ENCODE measurements around the gene MYOZ3.

MYOZ3 gene

DNA sequence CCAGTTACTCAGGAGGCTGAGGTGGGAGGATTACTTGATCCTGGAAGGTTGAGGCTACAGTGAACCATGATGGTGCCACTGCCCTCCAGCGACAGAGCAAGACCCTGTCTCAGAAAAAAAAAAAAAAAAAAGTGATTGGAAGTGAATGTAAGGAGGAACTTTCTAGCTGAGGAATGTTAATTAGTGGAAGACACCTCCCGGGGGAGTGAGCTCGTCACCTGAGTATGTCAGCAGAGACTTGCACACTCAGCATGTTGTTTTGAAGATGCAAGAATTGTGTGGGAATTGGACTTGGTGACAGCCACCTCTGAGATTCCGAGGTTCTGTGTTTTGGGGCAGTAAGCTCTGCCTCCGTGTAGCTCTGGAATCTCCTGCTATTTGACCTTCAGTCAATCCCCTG, 17.0 kb upstream of the MYOZ3 start:
- H3K4me1 ChIP-seq (ENCODE audit: insufficient read depth, low read length): no peaks in the 10 kb centered on the region
- no peak overlapping the region for H3K4me3 ChIP-seq (ENCODE audit: low read depth in 1 of 2, low read length in 2 of 2)
- H3K9me3 ChIP-seq (ENCODE audit: insufficient read depth, low read length, severe bottlenecking): no peaks in the 10 kb centered on the region
- no peaks in the 10 kb centered on the region for H4K20me1 ChIP-seq (ENCODE audit: insufficient read depth, low read length)
- no peak overlapping the region for H3K9ac ChIP-seq (ENCODE audit: low read depth, low read length)
- TF ChIP-seq, protein P1, sequence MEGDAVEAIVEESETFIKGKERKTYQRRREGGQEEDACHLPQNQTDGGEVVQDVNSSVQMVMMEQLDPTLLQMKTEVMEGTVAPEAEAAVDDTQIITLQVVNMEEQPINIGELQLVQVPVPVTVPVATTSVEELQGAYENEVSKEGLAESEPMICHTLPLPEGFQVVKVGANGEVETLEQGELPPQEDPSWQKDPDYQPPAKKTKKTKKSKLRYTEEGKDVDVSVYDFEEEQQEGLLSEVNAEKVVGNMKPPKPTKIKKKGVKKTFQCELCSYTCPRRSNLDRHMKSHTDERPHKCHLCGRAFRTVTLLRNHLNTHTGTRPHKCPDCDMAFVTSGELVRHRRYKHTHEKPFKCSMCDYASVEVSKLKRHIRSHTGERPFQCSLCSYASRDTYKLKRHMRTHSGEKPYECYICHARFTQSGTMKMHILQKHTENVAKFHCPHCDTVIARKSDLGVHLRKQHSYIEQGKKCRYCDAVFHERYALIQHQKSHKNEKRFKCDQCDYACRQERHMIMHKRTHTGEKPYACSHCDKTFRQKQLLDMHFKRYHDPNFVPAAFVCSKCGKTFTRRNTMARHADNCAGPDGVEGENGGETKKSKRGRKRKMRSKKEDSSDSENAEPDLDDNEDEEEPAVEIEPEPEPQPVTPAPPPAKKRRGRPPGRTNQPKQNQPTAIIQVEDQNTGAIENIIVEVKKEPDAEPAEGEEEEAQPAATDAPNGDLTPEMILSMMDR (IDR thresholded peaks at IDR 0.05; ENCODE audit: borderline replicate concordance, extremely low read depth, low read length, poor library complexity, severe bottlenecking): no peak
- peaks cover 23% of the 10 kb centered on the region for H3K27me3 ChIP-seq (ENCODE audit: insufficient read depth, low read length, poor library complexity)
- H3K79me2 ChIP-seq (ENCODE audit: insufficient read depth, low read length): no peaks in the 10 kb centered on the region
- H2AFZ ChIP-seq (ENCODE audit: low read depth, low read length): no peak overlapping the region
- no peak overlapping the region for H3K4me2 ChIP-seq (ENCODE audit: insufficient read depth, low read length)
- H3K27ac ChIP-seq (ENCODE audit: low read length): no peak overlapping the region
- no peaks in the 10 kb centered on the region for H3K36me3 ChIP-seq (ENCODE audit: insufficient read depth, low read length)
- DNase-seq (no peak), ATAC-seq (ENCODE audit: insufficient read depth, low read depth) (no peak)

DNA sequence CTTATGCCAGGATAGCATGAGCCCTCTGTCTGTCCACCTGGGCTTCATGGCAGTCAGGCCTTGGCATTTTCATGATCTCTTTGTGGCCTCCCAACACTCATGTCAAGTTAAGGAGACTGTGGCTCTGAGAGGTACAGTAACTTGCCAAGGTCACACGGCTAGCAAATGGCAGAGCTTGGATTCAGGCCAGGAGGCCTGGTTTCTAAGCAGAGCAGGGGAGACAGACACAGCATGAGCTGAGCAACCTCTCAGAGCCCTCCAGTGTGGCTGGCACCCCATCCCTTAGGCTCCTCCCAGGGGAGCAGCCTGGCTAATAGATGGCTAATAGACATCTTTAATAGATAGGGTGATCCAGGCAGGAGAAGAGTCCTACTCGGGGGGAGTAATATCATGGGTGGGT, 16.5 kb upstream of the MYOZ3 start:
- no peak overlapping the region for H3K4me2 ChIP-seq (ENCODE audit: insufficient read depth, low read length)
- H3K4me3 ChIP-seq (ENCODE audit: low read depth in 1 of 2, low read length in 2 of 2): no peak overlapping the region
- H3K27ac ChIP-seq (ENCODE audit: low read length): no peak overlapping the region
- no peaks in the 10 kb centered on the region for H3K36me3 ChIP-seq (ENCODE audit: insufficient read depth, low read length)
- H3K79me2 ChIP-seq (ENCODE audit: insufficient read depth, low read length): no peaks in the 10 kb centered on the region
- H3K27me3 ChIP-seq (ENCODE audit: insufficient read depth, low read length, poor library complexity): peaks cover 23% of the 10 kb centered on the region
- H4K20me1 ChIP-seq (ENCODE audit: insufficient read depth, low read length): no peaks in the 10 kb centered on the region
- DNase-seq (no peak), ATAC-seq (ENCODE audit: insufficient read depth, low read depth) (no peak)
- H3K9me3 ChIP-seq (ENCODE audit: insufficient read depth, low read length, severe bottlenecking): no peaks in the 10 kb centered on the region
- no peak overlapping the region for H3K9ac ChIP-seq (ENCODE audit: low read depth, low read length)
- TF ChIP-seq, protein P1 (IDR thresholded peaks at IDR 0.05; ENCODE audit: borderline replicate concordance, extremely low read depth, low read length, poor library complexity, severe bottlenecking): no peak
- TF ChIP-seq EZH2 (IDR thresholded peaks at IDR 0.05; ENCODE audit: borderline replicate concordance, low read depth, low read length, severe bottlenecking): no peak
- no peaks in the 10 kb centered on the region for H3K4me1 ChIP-seq (ENCODE audit: insufficient read depth, low read length)
- H2AFZ ChIP-seq (ENCODE audit: low read depth, low read length): no peak overlapping the region

DNA sequence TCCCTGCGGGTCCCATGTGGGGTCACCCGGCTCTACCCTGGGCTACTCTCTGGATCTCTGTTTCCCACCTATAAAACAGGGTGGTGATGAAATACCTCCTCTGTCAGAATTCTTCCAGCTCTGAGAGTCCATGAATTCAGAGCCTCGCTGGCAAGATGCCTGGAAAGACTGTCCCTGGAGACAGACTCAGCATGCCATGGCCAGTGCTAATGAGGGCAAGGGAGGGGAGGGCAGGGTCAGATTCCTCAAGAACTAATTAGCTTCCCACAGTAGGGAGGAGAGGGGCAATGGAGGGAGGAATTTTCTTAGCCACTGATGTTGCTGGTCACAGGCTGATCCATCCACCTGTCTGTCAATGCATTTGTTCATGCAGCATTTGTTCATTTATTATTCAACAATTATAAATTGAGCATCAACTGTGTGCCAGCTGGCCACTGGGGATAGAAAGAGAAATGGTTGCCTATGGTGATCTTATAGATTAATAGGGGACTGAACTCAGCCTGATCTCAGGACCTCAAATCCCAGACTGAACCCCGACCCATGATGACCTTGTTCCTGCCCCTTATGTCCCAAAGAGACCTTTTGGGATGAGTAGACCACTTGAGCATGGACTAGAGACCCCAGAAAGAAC, 15.9 kb upstream of the MYOZ3 start:
- Histone ChIP-seq H3K27ac (ENCODE audit: low read length) (no peak overlapping the region), H2AFZ (ENCODE audit: low read depth, low read length) (no peak overlapping the region), H4K20me1 (ENCODE audit: insufficient read depth, low read length) (no peaks in the 10 kb centered on the region), H3K9me3 (ENCODE audit: insufficient read depth, low read length, severe bottlenecking) (no peaks in the 10 kb centered on the region), H3K27me3 (ENCODE audit: insufficient read depth, low read length, poor library complexity) (peaks cover 23% of the 10 kb centered on the region), H3K79me2 (ENCODE audit: insufficient read depth, low read length) (no peaks in the 10 kb centered on the region), H3K4me1 (ENCODE audit: insufficient read depth, low read length) (no peaks in the 10 kb centered on the region), H3K36me3 (ENCODE audit: insufficient read depth, low read length) (no peaks in the 10 kb centered on the region), H3K4me3 (ENCODE audit: low read depth in 1 of 2, low read length in 2 of 2) (no peak overlapping the region), H3K4me2 (ENCODE audit: insufficient read depth, low read length) (no peak overlapping the region), H3K9ac (ENCODE audit: low read depth, low read length) (no peak overlapping the region)
- ATAC-seq (ENCODE audit: insufficient read depth, low read depth): no peak
- no peak for DNase-seq
- no peak for TF ChIP-seq EZH2 (IDR thresholded peaks at IDR 0.05; ENCODE audit: borderline replicate concordance, low read depth, low read length, severe bottlenecking)
- TF ChIP-seq, protein P1 (IDR thresholded peaks at IDR 0.05; ENCODE audit: borderline replicate concordance, extremely low read depth, low read length, poor library complexity, severe bottlenecking): no peak

Data from DND-41 (cell line).